Activated CD4-positive, alpha-beta T cell treated with anti-CD3 and anti-CD28 coated beads, Interleukin-2, amount 50 U/mL, for 24 hours (primary cell): ENCODE results near the gene CLSTN2.

Experiments
- DNase-seq, 2 donors: peaks; one replicate each; pipeline ENCODE4 v3.0.0-alpha.2; 2020; ENCODE audit warnings: low read depth in 1 of 2, low spot score in 1 of 2

Gene CLSTN2

DNA sequence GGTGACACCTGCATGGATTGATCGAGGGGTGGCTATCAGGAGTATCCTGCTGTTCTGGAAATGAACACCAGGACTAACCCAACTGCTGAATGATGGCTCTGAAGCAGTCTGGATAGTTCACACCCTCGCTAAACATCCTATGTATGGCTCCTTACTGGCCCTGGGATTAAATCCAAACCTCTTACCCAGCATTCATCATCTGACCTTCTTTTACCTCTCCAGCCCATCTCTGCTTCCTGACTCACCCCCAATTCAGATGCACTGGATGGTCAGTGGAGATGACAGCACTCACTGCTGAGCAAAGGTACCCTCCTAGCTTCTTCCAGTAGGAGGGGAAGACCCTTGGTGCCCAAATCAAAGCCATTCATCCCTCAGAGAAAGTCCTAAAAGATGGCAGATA is 507.6 kb downstream of the CLSTN2 start:
- DNase-seq, result no peak

DNA sequence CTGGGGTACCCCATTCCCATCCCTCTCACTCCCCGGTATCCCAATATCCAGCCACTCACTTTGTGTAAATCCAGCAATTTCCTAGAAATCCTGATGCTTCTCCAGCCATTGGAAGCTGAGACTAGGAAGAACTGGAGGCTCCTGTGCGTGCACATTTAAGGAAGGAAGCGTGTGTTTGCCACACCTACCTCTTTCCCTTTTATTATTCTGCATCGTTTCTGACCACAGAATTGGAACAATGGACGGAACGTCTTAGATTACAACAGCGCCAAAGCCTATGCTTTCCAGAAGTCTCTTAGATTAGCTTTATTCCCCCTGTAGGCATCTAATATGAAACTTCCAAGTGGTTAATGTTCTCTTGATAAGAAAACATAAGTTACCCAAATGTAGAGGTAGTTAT is 508.1 kb downstream of the CLSTN2 start:
- DNase-seq, result no peak

DNA sequence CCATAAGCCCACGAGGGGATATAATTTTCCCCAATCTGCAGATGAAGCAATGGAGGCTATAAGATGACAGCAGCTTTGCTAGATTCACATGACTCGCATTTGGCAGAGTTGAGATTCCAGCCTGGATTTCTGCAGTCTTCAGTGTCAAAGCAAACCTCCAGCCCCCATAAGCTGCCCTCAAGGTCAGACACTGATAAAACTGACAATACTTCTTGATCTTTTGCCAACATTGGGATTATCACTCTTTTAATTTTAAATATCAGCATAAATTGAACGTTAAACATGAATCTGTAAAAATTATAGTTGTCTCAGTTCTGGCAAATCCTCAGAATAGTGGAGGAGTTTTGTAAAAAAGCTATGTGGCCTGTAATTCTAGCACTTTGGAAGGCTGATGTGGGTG is 508.8 kb downstream of the CLSTN2 start:
- no peak for DNase-seq

DNA sequence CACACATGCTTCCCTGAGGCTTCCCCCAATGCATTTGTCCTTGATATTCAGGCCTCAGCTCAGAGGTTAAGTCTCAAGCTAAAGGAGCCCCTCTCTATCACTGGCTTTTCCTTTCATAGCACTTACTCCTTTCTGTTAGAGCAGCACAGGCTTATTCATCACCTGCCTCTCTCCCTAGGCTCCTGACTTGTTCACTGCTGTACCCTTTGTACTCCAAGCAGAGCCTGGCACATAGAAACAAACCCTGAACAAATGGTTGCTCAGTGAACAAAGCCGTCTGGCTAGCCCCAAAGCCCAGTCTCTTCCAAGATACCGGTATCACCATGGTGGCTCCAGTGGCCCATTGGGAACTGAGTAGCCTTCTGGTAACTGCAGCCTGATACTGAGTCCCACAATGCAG is 511.7 kb downstream of the CLSTN2 start:
- no peak for DNase-seq

DNA sequence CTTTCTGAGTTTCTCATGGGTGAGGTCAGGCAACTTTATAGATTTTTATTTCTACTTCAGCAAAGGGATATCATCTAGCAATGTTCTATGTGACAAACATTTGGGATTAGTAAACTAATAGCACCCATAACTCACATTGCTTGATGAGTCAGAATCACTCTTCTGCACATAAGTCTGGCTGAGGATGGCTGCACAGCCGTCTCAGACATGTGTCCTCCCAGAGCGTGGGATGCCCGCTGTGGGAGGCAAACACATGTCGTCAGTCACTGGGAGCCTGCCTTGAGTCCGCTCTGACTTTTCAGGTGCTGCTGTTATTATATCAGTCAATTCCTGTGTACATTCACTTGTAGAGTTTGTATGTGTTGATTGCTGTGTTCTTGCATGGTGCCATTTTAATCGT is 512.2 kb downstream of the CLSTN2 start:
- no peak for DNase-seq

DNA sequence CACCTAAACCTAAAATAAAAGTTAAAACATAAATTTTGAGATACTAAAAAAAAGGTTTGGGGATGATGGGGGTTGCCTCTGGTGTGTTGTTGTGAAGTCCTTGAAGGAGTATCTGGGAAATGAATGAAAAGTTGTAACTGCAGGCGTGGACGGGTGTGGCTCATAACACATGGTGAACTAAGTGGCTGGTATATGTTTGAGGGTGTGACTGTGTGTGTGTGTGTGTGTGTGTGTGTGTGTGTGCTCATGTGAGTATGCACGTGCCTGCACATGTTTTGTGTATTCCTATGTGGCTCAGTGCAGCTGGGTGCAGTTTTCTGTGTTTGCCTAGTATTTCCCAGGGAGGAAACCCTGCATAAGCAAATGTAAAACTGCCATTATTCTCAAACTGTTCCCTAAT is 513.0 kb downstream of the CLSTN2 start:
- no peak for DNase-seq

DNA sequence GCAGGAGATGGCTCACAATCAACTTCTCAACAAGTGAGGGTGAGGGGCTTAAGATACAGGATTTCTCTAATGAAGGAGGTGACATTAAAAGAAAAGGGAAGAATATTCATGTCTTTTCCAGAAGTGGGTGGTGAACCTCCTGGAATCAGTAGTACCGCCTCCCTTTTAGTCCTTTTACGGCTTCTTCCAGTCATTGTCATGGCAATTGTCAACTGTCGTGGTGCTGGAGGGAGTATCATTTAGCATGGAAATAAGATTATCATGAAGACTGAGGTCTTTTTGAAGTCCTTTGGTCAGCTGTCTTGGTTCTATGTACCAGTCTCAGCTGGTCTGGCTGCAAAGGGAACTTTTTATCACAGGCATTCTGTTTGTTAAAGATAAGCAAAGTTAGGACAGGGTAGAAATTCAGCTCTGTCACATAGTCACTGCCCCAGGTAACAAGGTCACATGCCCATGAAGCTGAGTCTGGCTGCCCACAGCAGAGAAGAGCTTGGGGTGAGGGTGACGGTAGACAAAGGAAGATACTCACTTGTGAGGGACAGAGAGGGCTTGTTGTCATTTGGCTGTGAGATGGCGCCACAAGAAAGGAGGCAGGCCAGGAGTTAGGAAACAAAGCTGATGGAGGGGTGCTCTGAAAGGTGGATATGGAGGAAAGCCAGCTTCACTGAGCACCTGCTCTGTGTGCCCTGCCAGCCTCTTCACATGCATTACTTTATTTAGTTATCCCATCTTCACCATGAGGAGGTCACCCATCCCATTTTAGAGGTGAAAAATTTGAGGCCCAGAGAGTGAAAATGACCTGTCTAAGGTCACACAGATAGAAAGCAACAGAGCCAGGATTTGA is 514.6 kb downstream of the CLSTN2 start:
- DNase-seq, result no peak

DNA sequence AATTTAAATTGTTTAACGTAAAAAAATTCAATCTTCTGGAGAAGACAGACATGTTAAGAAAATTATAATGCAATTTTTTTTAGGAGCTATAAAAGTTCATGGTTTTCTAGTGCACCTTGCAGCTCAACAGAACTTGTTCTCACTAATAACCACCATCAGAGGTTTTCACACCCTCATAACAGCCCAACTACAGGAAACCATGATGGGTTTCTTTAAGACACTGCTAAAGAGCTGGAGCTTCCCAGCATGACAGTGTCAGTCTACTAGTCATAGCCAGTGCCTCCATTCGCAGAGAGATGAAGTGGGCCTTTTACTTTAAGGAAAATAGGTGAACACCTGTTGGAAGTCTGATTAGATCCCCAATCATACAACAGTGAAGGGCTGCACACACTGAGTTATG is 518.8 kb downstream of the CLSTN2 start:
- no peak for DNase-seq

DNA sequence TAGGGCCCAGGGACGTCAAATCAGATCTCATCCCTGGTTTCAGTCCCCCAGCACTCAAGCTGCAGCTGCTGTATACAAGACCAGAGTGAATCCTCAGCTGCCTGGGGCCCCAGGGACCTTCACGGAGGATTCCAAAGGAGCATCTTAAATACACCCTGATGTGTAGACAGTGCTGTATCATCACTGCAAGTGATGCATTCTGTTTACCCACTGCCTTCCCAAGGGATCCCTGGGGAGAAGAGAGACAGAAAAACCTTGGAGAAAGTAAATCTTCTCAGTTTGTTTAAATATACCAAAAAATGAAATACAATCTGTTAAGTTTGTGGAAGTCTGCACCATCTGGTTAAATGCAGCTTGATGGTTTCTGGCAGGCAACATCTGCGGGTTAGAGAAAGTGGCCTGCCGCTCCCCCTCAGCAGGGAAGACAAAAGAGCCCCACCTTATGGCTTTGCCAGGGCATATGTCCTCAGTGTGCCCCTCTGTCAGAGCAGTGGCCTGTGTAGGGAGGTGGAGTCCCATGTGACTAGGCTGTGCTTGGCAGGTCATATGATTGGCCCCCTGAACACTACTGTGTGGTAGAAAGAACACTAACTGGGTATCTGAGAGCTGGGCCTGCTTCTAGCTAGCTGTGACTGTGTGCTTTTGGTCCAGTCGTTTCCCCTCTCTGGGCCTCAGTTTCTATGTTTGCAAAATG is 520.7 kb downstream of the CLSTN2 start:
- no peak for DNase-seq

DNA sequence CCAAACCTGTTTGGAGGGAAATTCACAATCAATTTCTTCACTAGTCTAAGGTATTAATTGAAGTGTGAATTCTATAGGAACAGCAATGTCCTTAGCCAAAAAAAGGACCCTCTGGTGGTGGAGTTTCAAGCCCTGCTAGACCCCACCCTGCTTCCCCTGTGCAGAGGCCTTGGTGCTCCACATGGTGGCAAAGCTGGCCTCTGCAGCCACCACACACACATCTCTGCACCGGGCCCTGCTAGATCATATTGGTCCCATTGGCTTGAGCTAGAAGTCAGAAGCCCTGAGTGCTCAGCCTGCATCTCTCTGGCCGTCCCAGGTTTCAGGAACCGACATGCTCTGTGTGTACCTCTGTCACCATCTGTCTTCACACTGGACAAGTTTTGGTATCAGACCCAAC is 522.0 kb downstream of the CLSTN2 start:
- no peak for DNase-seq

DNA sequence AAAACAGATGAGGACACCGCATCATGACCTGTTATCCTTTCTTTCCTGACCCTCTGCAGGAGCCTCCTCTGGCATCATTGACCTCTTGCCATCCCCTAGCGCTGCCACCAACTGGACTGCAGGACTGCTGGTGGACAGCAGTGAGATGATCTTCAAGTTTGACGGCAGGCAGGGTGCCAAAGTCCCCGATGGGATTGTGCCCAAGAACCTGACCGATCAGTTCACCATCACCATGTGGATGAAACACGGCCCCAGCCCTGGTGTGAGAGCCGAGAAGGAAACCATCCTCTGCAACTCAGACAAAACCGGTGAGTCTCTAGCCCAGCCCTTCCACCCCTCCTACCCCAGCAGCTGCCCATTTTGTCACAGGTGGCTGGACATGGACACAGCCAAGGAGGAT is 524.5 kb downstream of the CLSTN2 start:
- DNase-seq, result no peak

DNA sequence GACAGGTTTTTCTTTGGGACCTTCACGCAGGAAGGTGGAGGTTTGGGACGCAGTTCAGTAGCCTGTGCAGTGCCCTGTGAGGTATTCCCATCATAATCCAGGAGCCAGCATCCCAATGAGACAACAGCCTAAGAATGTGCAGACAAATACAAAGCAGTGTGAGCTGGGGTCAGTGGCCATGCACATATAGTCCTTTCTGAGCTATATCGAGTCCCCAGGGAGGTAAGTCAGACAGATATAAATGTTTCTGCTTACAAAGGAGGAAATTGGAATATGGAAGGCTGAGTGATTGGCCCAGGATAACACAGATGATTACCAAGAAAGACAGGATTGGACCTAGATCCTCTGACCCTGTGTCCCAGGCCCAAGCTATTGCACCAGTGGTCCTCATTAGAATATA is 526.3 kb downstream of the CLSTN2 start:
- DNase-seq, result no peak

DNA sequence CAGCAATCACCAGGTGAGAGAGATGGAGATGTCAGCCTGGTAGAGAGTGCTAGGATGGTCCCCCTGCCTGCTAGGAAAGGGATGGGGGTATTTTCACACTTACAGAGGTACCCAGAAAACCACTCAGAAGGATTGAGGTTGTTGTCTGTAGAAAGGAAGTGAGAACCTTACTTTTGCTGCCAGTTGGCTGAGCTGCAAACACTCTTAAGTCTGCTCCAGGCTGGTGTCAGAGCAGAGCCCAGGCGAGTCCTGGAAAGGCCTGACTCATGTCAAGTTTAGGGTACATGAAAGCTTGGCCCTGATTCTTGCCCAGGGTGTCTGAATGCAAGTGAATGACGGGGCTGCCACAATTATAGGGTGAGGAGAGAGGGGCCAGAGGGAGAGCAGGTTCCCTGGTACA is 528.4 kb downstream of the CLSTN2 start:
- DNase-seq, result no peak

DNA sequence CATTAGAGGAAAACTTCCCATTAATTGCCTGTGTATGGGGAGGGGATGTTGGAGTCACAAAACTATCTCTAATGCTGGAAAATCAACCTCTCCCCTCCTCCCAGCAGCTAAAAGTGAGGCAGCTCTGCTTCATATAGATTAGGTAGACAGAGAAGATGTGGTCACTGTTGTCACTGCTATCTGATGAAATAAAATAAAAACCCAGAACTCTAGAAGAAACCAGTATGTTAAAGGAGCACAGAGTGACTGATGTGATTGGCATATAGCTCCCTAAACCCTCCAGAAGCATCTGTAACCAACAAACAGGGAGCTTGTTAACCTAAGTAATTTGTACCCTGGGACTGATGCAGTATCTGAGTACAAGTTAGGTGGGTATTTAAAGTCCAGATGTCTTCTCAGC is 531.0 kb downstream of the CLSTN2 start:
- no peak for DNase-seq

DNA sequence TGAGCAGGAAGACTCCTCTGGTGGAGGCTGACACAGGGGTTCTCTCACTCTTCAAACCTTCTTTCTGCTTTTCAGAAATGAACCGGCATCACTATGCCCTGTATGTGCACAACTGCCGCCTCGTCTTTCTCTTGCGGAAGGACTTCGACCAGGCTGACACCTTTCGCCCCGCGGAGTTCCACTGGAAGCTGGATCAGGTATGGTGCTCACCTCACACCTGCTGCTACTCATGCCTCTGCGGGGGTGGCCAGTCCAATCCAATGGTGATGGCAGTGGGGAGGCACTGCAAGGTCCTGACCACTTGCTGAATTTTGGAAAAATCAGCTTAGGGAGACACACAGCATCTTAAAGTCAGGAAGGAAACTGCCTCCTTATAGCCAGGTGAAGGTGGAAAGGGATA is 531.5 kb downstream of the CLSTN2 start:
- DNase-seq, result no peak

DNA sequence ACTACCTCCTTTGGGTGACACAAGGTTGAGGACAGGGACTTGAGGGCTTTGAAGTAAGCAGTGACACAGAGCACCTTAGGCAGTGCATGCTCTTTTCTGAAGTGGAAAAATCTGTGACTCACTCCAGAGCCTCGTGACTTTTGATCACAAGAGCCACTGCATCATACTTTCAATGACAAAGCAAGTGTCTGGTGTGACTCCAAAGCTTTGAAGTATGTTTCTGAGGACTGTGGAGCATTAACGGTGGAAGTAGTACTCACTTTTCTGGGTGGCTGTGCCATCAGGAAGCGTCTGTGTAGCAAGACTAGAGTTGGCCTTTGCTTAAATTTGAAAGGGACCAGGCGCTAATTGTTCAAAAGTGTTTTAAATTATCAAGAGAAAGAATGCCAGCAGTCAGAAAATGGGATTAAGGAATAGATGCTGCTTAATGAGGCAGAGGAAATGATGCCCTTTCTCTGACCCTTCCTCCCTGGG is 532.2 kb downstream of the CLSTN2 start:
- DNase-seq, result no peak

DNA sequence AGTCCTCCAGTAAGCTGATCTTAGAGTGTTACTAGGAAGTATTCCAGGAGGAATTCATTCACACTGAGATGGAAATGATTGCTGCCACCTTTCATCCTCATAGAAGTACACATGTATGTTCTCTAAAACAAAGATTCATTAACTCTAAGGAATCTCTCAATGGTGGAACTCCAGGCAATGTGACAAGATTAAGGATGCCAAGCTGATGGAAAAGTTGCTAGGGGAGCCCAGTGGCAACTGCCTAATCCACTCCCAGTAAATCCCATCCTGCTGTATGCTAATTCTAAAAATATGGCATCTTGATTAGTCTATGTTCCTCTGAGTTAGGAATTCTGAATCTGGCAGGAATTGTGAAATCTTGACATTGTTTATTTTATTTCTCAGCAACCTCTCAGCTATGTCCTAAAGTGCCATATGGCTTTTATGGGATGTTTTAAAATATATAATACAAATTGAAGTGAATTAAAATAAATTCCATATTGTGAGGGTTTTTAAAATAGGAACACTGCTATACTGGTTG is 532.9 kb downstream of the CLSTN2 start:
- DNase-seq, result no peak

DNA sequence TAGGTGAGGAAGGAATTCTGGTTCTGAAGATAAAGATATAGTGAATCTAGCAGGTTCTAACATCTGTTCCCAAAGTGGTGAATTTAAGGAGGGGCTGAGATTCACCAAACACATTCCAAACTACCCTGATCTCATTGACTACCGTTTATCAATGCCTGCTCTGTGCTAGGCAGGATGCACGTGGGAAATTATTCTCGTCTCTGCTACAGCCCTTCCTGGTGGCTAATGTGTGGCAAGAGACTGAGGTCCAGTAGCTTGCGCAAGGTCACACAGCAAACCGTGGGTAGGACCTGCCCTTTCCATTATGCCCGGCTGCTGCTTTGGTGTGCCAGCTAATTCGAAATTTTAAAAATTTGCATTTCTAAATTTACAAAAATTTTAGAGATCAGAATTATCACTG is 533.4 kb downstream of the CLSTN2 start:
- no peak for DNase-seq

DNA sequence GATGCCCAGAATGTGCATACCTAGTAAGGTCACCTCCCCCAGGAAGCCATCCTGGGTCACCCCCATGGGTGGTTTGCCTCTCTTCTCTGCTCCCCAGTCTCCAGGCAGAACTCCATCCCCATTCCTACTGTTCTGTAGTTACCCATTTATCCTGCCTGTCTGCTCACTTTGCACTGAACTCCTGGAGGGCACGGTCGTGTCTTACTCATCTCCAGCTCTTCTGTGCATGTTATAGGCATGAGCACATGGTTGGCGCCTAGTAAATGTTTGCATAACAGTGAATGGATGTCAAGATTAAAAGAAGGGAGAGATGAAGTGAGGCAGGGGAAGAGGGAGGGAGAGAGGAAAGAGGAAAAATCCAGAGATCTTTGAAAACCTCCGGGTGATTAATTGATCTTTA is 534.5 kb downstream of the CLSTN2 start:
- no peak for DNase-seq

DNA sequence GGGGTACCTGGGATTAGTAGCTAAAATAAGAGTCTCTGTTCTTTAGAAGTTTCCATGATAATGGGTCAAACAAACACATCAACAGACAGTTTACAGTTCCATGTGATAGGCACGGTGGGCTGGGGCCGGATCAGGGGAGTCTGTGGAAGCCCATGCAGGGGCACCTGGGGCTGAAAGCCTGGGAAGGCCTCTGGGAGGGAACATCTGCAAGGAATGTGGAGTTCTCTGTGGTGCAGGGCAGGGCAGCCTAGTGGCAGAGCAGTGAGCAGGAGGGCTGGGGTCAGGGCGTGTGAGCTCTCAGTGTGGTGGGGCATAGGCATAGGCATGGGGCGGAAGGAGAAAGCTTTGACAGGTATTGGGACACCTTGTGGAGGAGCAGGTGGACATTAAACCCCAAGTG is 535.2 kb downstream of the CLSTN2 start:
- DNase-seq, result no peak

DNA sequence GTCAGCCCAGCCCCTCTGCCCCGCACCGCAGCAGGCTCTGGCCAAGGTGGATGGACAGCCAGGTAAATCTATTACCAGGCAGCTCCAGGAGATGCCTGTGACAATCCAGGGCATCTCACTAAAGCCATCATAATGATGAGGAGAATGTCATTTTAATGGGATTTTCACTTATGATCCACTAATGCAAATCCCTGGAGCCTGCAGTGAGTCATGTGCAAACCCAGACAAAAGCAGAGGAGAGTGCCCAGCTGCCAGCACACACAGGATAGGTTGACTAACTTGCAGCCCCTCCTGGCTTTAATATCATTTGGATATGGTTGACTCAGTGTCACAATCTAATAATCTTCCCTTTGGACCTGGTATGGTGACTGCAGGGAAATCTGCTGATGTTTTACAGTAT is 536.0 kb downstream of the CLSTN2 start:
- DNase-seq, result no peak

DNA sequence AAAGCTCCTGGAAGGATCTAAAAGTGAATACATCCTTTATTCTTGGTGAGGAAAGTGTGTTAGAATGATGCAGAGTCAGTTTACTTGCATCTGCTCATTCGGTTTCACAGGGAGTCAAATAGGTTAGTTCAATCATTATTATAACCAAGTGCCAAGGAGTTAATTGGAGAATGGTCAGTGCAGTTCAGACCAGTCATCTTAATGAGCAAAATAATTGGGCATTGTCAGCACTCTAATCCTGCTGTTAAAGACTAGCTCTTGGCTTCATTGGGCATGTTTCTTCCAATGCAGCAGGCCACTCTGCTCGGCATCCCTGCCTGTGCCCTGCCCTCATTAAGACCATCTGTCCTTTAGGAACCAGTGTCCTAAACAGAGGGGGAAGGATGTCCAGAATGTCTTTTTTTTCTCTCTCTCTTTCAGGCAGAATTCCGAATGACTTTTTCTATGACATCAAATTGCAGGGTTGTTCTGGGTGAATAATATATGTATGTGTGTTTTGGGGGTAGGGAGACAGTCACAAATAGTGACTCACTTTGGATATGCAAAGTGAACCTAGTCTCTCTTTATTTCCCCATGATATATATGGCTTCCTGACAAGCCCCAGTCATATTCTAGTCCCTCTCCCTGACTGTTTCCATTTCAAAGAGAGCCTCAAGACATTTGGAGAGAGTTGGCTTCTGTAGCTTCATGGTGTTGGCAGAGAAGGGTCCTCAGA is 537.5 kb downstream of the CLSTN2 start:
- DNase-seq, result no peak
